ENCODE results near the gene PWWP2B.
A peak's percentile ranks its signal among the peaks of the same experiment; 100 is the strongest.

Gene PWWP2B

GRCh38 chr10:132402781-132403241, 5.8 kb downstream of the PWWP2B start:
- DNase-seq (ENCODE audit: insufficient read length, low spot score) (no peak), FAIRE-seq (no peak)
- no peak for TF ChIP-seq PAX5 (IDR thresholded peaks at IDR 0.05; ENCODE audit: insufficient read depth, low read length, severe bottlenecking)
- no peak for TF ChIP-seq TAF1 (IDR thresholded peaks at IDR 0.05; ENCODE audit: low read depth, low read length)
- no peak for TF ChIP-seq SPI1 (IDR thresholded peaks at IDR 0.05; ENCODE audit: low read depth, low read length)
- TF ChIP-seq POLR2AphosphoS5 (IDR thresholded peaks at IDR 0.05; ENCODE audit: low read depth, low read length), result no peak
- no peak for TF ChIP-seq POU2F2 (IDR thresholded peaks at IDR 0.05; ENCODE audit: low read depth, low read length)
- no peak for TF ChIP-seq POLR2A (IDR thresholded peaks at IDR 0.05; ENCODE audit: low read depth, low read length)

GRCh38 chr10:132403511-132404168, 6.6 kb downstream of the PWWP2B start:
- FAIRE-seq (no peak), DNase-seq (ENCODE audit: insufficient read length, low spot score) (no peak)
- TF ChIP-seq POLR2AphosphoS5 (IDR thresholded peaks at IDR 0.05; ENCODE audit: low read depth, low read length) (no peak), PAX5 (IDR thresholded peaks at IDR 0.05; ENCODE audit: insufficient read depth, low read length, severe bottlenecking) (no peak), TAF1 (IDR thresholded peaks at IDR 0.05; ENCODE audit: low read depth, low read length) (no peak), POLR2A (IDR thresholded peaks at IDR 0.05; ENCODE audit: low read depth, low read length) (no peak), SPI1 (IDR thresholded peaks at IDR 0.05; ENCODE audit: low read depth, low read length) (no peak), POU2F2 (IDR thresholded peaks at IDR 0.05; ENCODE audit: low read depth, low read length) (no peak)

- FAIRE-seq (no peak), DNase-seq (ENCODE audit: insufficient read length, low spot score) (no peak)
- TF ChIP-seq POU2F2 (IDR thresholded peaks at IDR 0.05; ENCODE audit: low read depth, low read length), result no peak
- TF ChIP-seq POLR2AphosphoS5 (IDR thresholded peaks at IDR 0.05; ENCODE audit: low read depth, low read length), result no peak
- TF ChIP-seq POLR2A (IDR thresholded peaks at IDR 0.05; ENCODE audit: low read depth, low read length), result no peak
- no peak for TF ChIP-seq SPI1 (IDR thresholded peaks at IDR 0.05; ENCODE audit: low read depth, low read length)
- TF ChIP-seq PAX5 (IDR thresholded peaks at IDR 0.05; ENCODE audit: insufficient read depth, low read length, severe bottlenecking), result no peak
- no peak for TF ChIP-seq TAF1 (IDR thresholded peaks at IDR 0.05; ENCODE audit: low read depth, low read length)
These were observed 7.3 kb downstream of the PWWP2B start for GRCh38 chr10:132404169-132404880.

DNA sequence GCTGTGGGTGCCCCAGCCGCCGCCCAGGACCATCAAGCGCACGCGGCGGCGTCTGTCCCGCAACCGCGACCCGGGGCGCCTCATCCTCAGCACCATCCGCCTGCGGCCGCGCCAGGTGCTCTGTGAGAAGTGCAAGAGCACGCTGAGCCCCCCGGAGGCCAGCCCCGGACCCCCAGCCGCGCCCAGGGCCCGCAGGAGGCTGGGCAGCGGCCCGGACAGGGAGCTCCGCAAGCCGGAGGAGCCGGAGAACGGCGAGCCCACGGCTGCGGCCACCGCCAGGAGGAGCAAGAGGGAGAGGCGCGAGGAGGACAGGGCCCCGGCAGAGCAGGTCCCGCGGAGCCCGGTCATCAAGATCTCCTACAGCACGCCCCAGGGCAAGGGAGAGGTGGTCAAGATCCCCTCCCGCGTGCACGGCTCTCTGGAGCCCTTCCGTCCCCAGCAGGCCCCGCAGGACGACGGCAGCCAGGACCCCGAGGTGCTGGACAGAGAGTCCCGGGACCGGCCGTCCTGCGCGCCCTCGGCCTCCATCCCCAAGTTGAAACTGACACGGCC, 8.0 kb downstream of the PWWP2B start:
- TF ChIP-seq POU2F2 (IDR thresholded peaks at IDR 0.05; ENCODE audit: low read depth, low read length) (no peak), POLR2AphosphoS5 (IDR thresholded peaks at IDR 0.05; ENCODE audit: low read depth, low read length) (no peak), PAX5 (IDR thresholded peaks at IDR 0.05; ENCODE audit: insufficient read depth, low read length, severe bottlenecking) (no peak), POLR2A (IDR thresholded peaks at IDR 0.05; ENCODE audit: low read depth, low read length) (no peak), TAF1 (IDR thresholded peaks at IDR 0.05; ENCODE audit: low read depth, low read length) (no peak), SPI1 (IDR thresholded peaks at IDR 0.05; ENCODE audit: low read depth, low read length) (no peak)
- DNase-seq (ENCODE audit: insufficient read length, low spot score) (no peak), FAIRE-seq (no peak)

DNA sequence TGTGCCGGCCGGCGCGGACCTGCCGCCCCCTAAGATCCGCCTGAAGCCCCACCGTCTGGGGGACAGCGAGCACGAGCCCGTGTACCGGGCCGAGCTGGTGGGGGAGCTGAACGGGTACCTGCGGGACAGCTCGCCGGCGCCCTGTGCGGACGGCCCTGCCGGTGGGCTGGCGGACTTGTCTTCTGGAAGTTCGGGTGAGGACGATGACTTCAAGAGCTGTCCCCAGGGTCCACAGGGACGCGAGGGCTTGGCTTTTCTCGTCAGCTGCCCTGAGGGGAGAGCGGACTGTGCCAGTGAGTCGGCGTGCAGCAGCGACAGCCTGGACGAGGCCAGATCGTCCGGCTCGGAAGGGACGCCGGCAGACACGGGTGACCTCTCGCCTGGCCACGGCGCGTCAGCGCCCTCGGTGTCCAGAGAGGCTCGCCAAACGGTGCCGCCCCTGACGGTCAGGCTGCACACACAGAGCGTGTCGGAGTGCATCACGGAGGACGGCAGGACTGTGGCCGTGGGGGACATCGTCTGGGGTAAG, 8.5 kb downstream of the PWWP2B start:
- FAIRE-seq (no peak), DNase-seq (ENCODE audit: insufficient read length, low spot score) (no peak)
- TF ChIP-seq POU2F2 (IDR thresholded peaks at IDR 0.05; ENCODE audit: low read depth, low read length) (no peak), SPI1 (IDR thresholded peaks at IDR 0.05; ENCODE audit: low read depth, low read length) (no peak), POLR2A (IDR thresholded peaks at IDR 0.05; ENCODE audit: low read depth, low read length) (no peak), POLR2AphosphoS5 (IDR thresholded peaks at IDR 0.05; ENCODE audit: low read depth, low read length) (no peak), TAF1 (IDR thresholded peaks at IDR 0.05; ENCODE audit: low read depth, low read length) (no peak), PAX5 (IDR thresholded peaks at IDR 0.05; ENCODE audit: insufficient read depth, low read length, severe bottlenecking) (no peak)

- no peak for DNase-seq (ENCODE audit: insufficient read length, low spot score)
These were observed 9.2 kb downstream of the PWWP2B start for GRCh38 chr10:132406181-132406580.

GRCh38 chr10:132406750-132407149, 9.8 kb downstream of the PWWP2B start:
- FAIRE-seq, result no peak

More at GRCh38 chr10:132406181-132406580, 9.2 kb downstream of the PWWP2B start:
- no peak for TF ChIP-seq PAX5 (IDR thresholded peaks at IDR 0.05; ENCODE audit: insufficient read depth, low read length, severe bottlenecking)
- no peak for FAIRE-seq

DNA sequence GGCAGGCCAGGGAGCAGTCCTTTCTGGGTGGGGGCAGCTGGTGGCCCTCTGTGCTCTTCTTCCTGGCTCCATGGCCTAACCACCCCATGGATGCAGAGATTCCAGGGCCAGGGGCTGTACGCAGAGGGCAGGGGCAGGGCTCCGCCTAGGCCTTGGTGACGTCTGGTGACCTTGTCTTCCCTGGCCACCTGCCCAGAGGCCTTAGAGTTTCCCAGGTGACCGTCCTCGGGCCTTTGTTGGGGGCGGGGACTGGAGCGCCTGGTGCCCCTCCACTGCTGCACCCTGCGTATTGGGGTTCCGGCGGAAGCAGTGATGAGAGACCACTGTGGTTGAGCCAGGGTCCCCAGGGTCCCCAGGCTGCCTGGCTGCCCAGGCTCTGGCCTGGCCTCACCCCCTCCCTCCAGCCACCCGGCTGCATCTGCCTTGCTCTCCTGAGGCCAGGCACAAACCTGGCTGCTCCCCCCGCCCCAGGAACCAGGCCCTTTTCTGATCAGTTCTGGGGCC, 10.3 kb downstream of the PWWP2B start:
- DNase-seq (ENCODE audit: insufficient read length, low spot score) (no peak), FAIRE-seq (no peak)
- TF ChIP-seq SPI1 (IDR thresholded peaks at IDR 0.05; ENCODE audit: low read depth, low read length) (no peak), TAF1 (IDR thresholded peaks at IDR 0.05; ENCODE audit: low read depth, low read length) (no peak), POLR2AphosphoS5 (IDR thresholded peaks at IDR 0.05; ENCODE audit: low read depth, low read length) (no peak), PAX5 (IDR thresholded peaks at IDR 0.05; ENCODE audit: insufficient read depth, low read length, severe bottlenecking) (no peak), POU2F2 (IDR thresholded peaks at IDR 0.05; ENCODE audit: low read depth, low read length) (no peak)

More at GRCh38 chr10:132406750-132407149, 9.8 kb downstream of the PWWP2B start:
- DNase-seq (ENCODE audit: insufficient read length, low spot score), result no peak
- TF ChIP-seq POU2F2 (IDR thresholded peaks at IDR 0.05; ENCODE audit: low read depth, low read length), result no peak
- TF ChIP-seq PAX5 (IDR thresholded peaks at IDR 0.05; ENCODE audit: insufficient read depth, low read length, severe bottlenecking), result no peak
- TF ChIP-seq TAF1 (IDR thresholded peaks at IDR 0.05; ENCODE audit: low read depth, low read length), result no peak
- TF ChIP-seq POLR2AphosphoS5 (IDR thresholded peaks at IDR 0.05; ENCODE audit: low read depth, low read length), result no peak

DNA sequence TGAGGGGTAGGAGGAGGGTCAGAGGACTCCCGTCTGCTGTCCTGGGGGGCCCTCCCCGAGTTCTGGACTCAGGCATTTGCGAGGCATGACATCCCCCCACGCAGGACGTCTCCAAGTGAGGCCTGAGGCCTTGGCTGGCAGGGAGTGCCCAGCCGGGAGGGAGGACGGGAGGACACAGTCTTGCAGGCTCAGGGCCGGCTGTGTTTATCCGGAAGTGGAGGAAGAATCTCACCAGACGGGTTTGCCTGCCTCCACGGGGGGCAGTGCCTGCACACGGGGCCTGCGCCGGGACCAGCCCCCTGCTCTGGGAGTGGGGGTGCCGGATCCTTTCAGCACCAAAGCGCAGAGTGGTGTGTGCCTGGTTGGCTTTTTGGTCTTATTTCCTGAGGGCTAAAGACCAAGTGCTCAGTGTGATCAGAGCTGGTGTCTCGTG, 10.9 kb downstream of the PWWP2B start:
- FAIRE-seq, result no peak
- TF ChIP-seq SPI1 (IDR thresholded peaks at IDR 0.05; ENCODE audit: low read depth, low read length) (no peak), POLR2A (IDR thresholded peaks at IDR 0.05; ENCODE audit: low read depth, low read length) (no peak), TAF1 (IDR thresholded peaks at IDR 0.05; ENCODE audit: low read depth, low read length) (no peak), POU2F2 (IDR thresholded peaks at IDR 0.05; ENCODE audit: low read depth, low read length) (no peak), POLR2AphosphoS5 (IDR thresholded peaks at IDR 0.05; ENCODE audit: low read depth, low read length) (no peak)
- DNase-seq (ENCODE audit: insufficient read length, low spot score), result peak; percentile 62

Data from GM12891 (cell line).